ENCODE results near the gene LCA5L.

DNA sequence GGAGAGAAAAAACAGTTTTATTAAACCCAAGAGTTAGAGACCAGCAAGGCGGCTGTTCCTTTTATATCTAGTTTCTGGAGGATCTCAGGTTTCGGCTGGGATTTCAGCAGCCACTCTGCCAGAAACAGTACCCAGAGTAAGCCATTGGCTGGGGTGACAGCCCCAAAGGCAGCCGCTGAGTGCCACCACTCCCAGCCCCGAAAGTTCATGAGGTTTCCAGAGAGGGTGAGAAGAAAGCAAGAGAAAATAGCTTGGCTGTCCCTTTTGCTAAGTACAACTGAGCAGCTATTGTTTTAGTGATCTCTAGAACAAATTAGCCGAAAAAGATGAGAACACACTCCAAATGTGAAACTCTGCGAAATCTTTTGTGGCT lies 7.4 kb upstream of the LCA5L start:
- TF ChIP-seq POLR2A (IDR thresholded peaks at IDR 0.05) (no peak), POLR2AphosphoS5 (IDR thresholded peaks at IDR 0.05) (no peak)
- TF ChIP-seq, protein P1, sequence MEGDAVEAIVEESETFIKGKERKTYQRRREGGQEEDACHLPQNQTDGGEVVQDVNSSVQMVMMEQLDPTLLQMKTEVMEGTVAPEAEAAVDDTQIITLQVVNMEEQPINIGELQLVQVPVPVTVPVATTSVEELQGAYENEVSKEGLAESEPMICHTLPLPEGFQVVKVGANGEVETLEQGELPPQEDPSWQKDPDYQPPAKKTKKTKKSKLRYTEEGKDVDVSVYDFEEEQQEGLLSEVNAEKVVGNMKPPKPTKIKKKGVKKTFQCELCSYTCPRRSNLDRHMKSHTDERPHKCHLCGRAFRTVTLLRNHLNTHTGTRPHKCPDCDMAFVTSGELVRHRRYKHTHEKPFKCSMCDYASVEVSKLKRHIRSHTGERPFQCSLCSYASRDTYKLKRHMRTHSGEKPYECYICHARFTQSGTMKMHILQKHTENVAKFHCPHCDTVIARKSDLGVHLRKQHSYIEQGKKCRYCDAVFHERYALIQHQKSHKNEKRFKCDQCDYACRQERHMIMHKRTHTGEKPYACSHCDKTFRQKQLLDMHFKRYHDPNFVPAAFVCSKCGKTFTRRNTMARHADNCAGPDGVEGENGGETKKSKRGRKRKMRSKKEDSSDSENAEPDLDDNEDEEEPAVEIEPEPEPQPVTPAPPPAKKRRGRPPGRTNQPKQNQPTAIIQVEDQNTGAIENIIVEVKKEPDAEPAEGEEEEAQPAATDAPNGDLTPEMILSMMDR (IDR thresholded peaks at IDR 0.05), result no peak

Data from prostate gland (tissue), 2 donors.